ELF-1 (cell line): Measurements from ENCODE around the gene EXOC1L.
"Not testable (repeated sequence)": the region's sequence is repeated elsewhere in the genome, so short reads cannot be mapped to it uniquely, and the experiment has no call there.

Experiments
- DNase-seq: peaks from one replicate; pipeline ENCODE4 v3.0.0-alpha.2; 2016; ENCODE audit warnings: low read depth, low spot score

The EXOC1L gene

DNA sequence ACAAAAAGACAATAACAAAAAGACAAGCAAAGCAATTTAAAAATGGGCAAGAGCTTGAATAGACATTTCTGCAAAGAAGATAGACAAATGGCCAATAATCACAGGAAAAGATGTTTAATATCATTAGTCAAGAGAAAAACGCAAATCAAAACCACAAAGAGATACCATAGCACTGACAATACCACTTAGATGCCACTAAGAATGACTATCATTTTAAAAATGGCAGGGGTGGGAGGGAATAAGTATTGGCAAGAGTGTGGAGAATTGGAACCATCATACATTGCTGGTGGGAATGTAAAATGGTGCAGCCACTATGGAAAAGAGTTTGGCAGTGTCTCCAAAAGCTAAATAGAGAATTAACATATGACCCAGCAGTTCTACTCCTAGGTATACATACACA is 18.8 kb downstream of the EXOC1L start:
- no peak for DNase-seq

- DNase-seq = no peak
Observed at GRCh38 chr4:55838952-55839351, 19.4 kb downstream of the EXOC1L start.

DNA sequence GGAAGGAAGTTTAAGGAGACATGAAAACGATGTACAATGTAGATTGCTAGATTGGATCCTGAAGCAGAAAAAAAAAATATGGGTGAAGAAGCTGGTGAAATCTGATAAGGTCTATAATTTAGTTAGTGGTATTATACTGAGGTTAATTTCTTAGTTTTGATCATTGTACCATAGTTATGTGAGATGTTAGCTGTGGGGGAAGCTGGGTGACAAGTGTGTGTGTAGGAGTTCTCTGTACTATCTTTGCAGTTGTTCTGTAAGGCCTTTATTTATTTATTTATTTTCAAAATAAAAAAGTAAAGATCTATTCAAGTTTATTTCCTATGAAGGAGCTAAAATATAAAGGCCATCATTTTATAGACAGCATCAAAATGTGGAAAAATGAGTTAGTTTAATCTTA is 21.4 kb downstream of the EXOC1L start:
- DNase-seq = no peak

DNA sequence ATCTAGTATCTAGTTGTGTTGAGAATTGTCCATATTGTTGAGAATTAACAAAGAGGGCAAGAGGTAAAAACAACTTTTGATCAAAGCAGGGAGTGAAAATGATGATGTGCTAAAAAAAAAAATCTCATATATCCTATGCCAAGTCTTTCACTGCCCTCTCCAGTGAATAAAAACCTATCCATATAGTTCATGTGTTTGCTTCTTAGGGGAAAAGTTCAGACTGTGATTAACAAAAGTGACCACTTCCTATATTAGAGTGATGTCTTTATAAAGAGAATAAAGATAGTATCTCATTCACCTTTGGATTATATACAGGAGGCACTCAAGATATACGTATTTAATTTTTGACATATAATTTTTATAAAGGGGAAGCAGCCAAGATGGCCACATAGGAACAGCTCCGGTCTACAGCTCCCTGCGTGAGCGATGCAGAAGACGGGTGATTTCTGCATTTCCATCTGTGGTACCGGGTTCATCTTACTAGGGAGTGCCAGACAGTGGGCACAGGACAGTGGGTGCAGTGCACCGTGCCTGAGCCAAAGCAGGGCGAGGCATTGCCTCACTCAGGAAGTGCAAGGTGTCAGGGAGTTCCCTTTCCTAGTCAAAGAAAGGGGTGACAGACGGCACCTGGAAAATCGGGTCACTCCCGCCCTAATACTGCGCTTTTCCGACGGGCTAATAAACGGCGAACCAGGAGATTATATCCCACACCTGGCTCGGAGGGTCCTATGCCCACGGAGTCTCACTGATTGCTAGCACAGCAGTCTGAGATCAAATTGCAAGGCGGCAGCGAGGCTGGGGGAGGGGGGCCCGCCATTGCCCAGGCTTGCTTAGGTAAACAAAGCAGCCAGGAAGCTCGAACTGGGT is 22.0 kb downstream of the EXOC1L start:
- DNase-seq = not testable (repeated sequence)

DNA sequence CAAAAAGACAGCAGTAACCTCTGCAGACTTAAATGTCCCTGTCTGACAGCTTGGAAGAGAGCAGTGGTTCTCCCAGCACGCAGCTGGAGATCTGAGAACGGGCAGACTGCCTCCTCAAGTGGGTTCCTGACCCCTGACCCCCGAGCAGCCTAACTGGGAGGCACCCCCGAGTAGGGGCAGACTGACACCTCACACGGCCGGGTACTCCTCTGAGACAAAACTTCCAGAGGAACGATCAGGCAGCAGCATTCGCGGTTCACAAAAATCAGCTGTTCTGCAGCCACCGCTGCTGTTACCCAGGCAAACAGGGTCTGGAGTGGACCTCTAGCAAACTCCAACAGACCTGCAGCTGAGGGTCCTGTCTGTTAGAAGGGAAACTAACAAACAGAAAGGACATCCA is 22.7 kb downstream of the EXOC1L start:
- DNase-seq = not testable (repeated sequence)

GRCh38 chr4:55849724-55850123 is 30.1 kb downstream of the EXOC1L start:
- DNase-seq = no peak

GRCh38 chr4:55851885-55852284 is 32.3 kb downstream of the EXOC1L start:
- peak; percentile 5 for DNase-seq

DNA sequence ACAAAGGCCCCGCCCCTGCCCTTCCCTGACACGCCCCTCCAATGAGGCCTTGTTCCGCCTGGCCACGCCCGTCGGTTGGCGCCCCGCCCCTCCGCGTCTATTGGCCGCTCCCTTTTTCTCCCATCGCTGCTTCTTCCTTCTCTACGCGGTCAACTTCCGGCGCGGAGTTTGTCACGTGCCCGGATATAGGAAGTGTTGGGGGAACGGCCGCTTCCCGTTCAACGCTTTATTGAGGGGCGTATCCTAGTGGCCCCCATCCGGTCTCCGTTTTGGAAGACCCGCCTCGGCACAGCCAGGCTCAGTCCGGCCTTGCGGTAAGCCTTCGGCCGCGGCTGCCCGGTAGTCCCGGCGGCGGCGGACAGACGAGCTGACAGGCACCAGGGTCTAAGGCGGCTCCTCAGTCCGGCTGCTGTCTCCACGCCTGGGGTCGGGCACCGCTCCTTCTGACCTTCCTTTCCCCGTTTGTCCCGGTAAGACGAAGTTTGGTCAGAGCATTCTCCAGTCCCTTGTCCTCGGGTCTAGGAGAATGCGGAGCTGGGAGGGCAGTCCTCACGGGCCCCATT is 34.0 kb downstream of the EXOC1L start, which contains the start of gene EXOC1:
Gene EXOC1, plus strand, starts transcription at position 165 of the 563 bp plus-strand sequence. CDS start 4,676 bp downstream, outside the sequence.
- DNase-seq = peak; percentile 98

GRCh38 chr4:55854129-55854528 is 34.5 kb downstream of the EXOC1L start:
- DNase-seq = no peak

GRCh38 chr4:55857586-55857985 is 38.0 kb downstream of the EXOC1L start:
- DNase-seq = no peak

- no peak for DNase-seq
Observed at GRCh38 chr4:55859711-55860110, 40.1 kb downstream of the EXOC1L start.

GRCh38 chr4:55864577-55865223 is 45.1 kb downstream of the EXOC1L start:
- DNase-seq = no peak

DNA sequence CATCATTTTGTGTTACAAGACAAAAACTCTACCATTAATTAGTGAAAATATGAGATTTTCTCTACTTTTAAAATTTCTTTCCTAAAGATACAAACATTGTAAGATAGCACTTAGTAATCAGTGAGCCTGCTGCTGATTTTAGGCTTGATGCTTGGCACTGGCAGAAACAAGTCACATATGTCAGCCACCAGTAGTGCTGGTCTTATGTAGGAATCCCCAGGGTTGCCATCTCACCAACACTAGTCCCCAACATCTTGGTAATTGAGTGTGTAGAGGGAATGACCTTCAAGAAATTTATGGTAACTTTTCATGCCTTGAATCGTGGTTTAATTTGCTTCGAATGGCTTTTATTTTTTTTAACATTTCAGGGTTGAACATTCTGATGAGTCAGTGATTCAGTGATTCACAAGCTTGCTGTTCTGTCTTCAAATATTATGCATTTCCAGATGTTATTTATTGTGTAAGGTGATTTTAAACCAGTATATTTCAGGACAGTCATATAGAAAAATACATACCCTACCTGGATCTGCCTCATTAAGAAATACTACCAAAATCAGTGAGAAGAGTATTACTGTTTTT is 45.7 kb downstream of the EXOC1L start:
- DNase-seq = no peak

DNA sequence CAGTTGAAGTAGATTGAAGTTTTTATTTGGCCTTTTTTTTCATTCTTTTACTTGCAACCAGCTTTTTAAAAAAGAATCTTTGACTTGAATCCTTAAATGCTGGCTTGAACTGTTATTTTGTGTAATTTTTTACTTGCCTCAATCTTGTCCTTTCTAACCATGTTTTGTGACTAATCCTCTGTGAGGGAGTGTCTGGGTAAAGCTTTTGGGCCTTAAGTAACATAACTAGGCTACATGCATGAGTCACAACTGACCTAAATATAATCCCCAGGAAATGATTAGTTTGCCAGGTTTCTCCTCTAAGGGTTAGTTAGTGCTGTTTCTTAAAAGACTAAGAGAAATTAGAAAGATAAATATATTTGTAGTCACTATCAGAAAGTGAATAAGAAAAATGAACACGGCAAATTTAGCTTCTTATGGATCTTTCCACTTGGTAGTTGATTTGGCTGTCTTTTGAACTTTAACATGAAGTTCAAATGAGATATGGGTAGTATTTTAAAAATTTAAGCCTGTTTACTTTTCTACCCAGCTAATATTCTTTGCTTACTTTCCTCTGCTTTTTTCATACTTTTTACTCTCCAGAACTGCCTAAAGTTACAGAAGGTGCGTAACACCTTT is 46.8 kb downstream of the EXOC1L start:
- DNase-seq = no peak

- DNase-seq = peak; percentile 36
Observed at GRCh38 chr4:55866973-55867574, 47.5 kb downstream of the EXOC1L start.

- DNase-seq = no peak
Observed at GRCh38 chr4:55868581-55869090, 49.0 kb downstream of the EXOC1L start.

- no peak for DNase-seq
Observed at GRCh38 chr4:55871299-55871800, 51.8 kb downstream of the EXOC1L start.

- no peak for DNase-seq
Observed at GRCh38 chr4:55874831-55875230, 55.2 kb downstream of the EXOC1L start.

GRCh38 chr4:55876387-55876786 is 56.8 kb downstream of the EXOC1L start:
- no peak for DNase-seq

DNA sequence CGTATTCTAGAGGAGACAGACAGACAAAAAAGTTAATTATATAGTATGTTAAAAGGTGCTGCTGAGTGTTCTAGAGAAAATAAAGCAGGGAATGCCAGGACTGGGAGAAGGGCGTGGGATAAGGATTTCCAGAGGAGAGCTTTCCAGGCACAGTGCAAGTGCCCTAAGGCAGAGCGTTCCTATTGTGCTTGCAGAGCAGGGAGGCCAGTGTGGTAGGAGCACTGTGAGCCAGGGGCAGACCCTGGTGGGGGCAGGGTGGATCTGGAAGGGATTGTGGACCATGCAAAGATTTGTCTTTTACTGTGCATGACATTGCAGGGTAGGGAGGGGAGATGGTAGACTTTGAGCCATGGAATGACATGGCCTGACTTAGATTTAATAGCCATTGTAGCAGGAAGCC is 59.6 kb downstream of the EXOC1L start:
- peak; percentile 87 for DNase-seq
